NCI-H2227 treated with DMSO at 0.1 percent for 48 hours (cell line): ENCODE measurements around the gene CCDC18.

ENCODE experiments used
- DNase-seq: peaks from one replicate; lab custom pipeline; 2025; lab: John Stamatoyannopoulos, UW

CCDC18 gene

DNA sequence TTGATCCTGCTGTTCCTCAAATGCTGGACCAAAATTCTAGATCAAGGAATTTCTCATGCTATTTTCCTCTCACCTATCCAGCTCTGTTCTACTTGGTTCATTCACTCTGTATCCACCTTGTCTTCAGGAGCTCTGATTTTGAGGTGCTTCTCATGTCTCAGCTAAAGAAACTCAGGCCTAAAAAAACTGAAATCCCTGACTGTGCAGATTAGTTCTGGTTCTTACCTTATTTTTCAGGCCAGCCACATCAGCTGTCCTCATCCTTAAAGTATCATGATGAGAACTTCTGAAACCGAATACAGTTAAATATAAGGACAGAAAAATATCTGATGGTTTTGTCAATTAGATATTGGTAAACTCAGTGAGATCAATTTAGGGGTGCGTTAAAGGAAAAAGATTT, 137.4 kb downstream of the CCDC18 start:
- no peak for DNase-seq

DNA sequence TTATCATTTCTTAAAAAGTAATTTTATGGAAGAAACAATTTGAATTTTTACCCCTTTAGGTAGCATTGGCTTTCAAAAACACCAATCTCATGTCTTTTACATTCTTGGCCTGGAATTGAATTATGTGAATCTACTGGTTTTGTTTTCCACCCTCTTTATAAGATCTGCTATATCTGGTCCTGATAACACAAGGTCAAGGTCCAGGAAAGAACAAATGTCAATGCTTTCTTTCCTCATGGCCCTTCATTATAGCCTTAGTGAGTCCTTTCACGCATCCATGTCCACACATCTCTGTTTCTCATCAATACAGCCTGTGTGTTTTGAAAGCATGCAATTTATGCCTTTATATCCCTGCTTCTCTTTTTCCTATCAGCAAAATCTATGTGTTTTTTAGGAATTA, 141.2 kb downstream of the CCDC18 start:
- DNase-seq = no peak

DNA sequence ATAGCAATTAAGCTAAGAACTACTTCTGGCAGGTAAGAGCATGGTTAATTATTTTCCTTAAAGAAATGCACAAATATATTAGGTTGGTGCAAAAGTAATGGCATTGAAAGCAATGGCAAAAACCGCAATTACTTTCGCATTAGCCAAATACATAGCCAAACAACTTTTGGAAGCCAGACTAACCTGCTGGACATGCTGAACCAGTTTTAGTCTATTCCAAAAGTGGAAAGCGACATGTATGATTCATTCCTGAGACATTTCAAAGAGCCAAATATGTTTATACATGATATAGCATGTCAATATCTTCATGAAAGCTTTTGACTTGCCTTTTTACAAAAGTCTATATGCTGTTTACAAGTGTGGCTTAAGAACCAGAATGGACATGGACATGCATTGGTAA, 141.8 kb downstream of the CCDC18 start:
- DNase-seq = no peak

DNA sequence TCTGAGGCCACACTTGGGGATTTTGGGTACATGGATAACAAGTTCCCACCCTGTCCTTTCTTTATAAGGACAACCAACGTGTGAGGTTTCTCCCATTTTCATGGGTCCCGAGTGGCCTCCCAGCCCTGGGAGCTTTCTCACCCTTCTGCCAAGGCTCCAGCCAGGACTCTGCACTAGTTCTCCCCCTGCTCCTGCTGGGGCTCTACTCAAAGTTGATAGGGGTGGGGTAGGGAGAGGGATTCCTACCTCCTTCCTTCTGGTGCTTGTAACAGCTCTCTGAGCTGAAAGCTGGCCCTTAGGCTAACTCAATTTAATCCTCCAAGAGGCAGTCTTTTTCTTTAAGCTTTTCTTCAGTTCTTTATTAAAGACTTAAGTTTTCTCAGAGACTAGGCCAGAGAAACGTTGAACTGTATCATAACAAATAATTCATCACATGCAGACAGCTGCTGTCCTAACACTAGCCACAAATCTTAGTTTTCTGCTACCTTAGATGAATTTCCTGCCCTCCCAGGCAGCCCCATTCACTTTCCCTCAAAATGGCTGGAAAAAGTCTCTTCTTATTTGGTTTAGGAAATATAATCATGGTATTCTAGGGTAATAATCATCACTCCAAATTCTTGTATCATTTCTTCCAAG, 142.8 kb downstream of the CCDC18 start:
- DNase-seq = no peak

DNA sequence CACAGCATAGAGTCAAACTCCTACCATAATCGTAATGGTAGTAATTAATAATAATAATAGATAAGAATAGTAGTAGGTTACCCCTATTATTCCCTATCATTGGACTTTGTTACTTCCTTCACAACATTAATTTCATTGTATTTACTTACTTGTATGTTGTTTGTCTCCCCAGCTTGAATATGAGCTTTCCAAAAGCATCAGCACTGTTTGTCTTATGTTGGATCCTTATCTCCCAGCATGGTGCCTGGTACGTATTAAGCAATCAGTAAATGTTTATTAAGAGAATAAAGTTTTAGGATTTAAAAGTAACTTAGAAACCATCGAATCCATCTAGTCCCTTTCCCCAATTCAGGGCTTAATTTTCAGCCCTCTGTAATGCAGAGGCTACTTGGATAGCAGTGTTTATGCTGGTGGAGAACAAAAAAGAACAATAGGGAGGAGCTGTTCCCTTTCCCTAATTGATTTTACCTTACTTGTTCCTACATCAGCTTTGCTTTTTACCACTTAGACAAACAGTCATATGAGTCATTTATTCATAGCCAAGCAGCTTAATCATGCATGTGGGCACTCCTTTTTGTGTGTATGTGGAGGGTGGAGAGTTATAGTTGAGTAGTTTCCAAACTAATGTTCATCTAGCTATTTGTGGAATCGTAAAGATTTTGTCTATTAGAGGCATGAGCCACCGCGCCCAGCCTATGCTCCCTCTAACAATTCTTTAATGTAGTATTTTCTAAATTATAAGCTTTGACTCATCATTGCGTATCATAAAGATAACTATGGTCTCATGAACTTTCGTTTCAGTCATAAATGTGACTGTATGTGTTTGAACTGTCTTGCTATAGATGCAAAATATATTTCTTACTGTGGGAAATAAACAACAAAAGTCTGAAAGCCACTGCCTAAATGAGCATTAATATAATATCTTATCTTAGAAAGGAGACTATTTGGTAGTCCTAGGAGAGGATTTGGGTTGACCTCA, 144.3 kb downstream of the CCDC18 start:
- no peak for DNase-seq
